ENCODE results near the gene CDH4.
A peak's percentile ranks its signal among the peaks of the same experiment; 100 is the strongest.

The CDH4 gene

GRCh38 chr20:61508301-61509096 lies 256.4 kb downstream of the CDH4 start:
- no peak overlapping the region for H4K91ac ChIP-seq (ENCODE audit: low read depth, low read length, poor library complexity)
- H2BK120ac ChIP-seq (ENCODE audit: low read depth, low read length), result no peak overlapping the region
- peak overlapping the region; percentile 81 for H3K23ac ChIP-seq (ENCODE audit: low read depth, low read length, poor library complexity)
- peak overlapping the region; percentile 60 for H2BK12ac ChIP-seq (ENCODE audit: low read length)
- no peak overlapping the region for H4K8ac ChIP-seq (ENCODE audit: low read depth, low read length)
- no peaks in the 10 kb centered on the region for H3K36me3 ChIP-seq (replicated peaks in 1 of 2; ENCODE audit: control insufficient read depth in 2 of 2, insufficient read depth in 2 of 2, low read length in 2 of 2)
- DNase-seq (ENCODE audit: low spot score), result no peak
- H2BK5ac ChIP-seq (ENCODE audit: low read length), result no peak overlapping the region
- H3K4me2 ChIP-seq (ENCODE audit: insufficient read depth, low read length, poor library complexity, severe bottlenecking), result no peak overlapping the region
- no CpG with 5 or more reads among the region's 13 CpGs for WGBS, 2 donors (ENCODE audit: extremely low coverage in 2 of 2, insufficient read length in 2 of 2, insufficient replicate concordance in 1 of 2)
- H2BK15ac ChIP-seq (ENCODE audit: low read length), result peak overlapping the region; percentile 6
- H3K27me3 ChIP-seq (ENCODE audit: control insufficient read depth in 3 of 3, insufficient read depth in 3 of 3, low read depth in 1 of 3, low read length in 3 of 3), result no peaks in the 10 kb centered on the region
- H3K4me3 ChIP-seq (ENCODE audit: low read length in 2 of 2), result no peak overlapping the region
- no peak overlapping the region for H2AFZ ChIP-seq (ENCODE audit: low read length)
- H3K9ac ChIP-seq (ENCODE audit: low read depth, low read length, poor library complexity), result peak overlapping the region; percentile 27
- H3K4me1 ChIP-seq (ENCODE audit: control insufficient read depth in 2 of 2, insufficient read depth in 1 of 2, low read depth in 1 of 2, low read length in 2 of 2), result peaks cover 4 to 5% of the 10 kb centered on the region in 2 donors
- no peaks in the 10 kb centered on the region for H3K9me3 ChIP-seq (replicated peaks in 1 of 2; ENCODE audit: control insufficient read depth in 2 of 2, insufficient read depth in 1 of 2, low read depth in 1 of 2, low read length in 2 of 2)
- H3K14ac ChIP-seq (ENCODE audit: low read length), result peak overlapping the region; percentile 83
- peaks cover 2% of the 10 kb centered on the region for H3K79me1 ChIP-seq (ENCODE audit: low read depth, low read length)
- H2AK5ac ChIP-seq (ENCODE audit: low read depth, low read length), result peak overlapping the region; percentile 2
- peak overlapping the region; percentile 88 for H3K18ac ChIP-seq (ENCODE audit: low read length)
- no peak overlapping the region for H3K4ac ChIP-seq (ENCODE audit: low read length)
- no peak overlapping the region for H3K27ac ChIP-seq (replicated peaks; ENCODE audit: low read length)

- Histone ChIP-seq H3K4ac (ENCODE audit: low read length) (no peak overlapping the region), H3K4me3 (ENCODE audit: low read length in 2 of 2) (no peak overlapping the region), H3K9me3 (replicated peaks in 1 of 2; ENCODE audit: control insufficient read depth in 2 of 2, insufficient read depth in 1 of 2, low read depth in 1 of 2, low read length in 2 of 2) (no peaks in the 10 kb centered on the region), H3K4me1 (ENCODE audit: control insufficient read depth in 2 of 2, insufficient read depth in 1 of 2, low read depth in 1 of 2, low read length in 2 of 2) (peaks cover 15 to 26% of the 10 kb centered on the region in 2 donors), H2AK5ac (ENCODE audit: low read depth, low read length) (peak overlapping the region; percentile 35), H3K27ac (replicated peaks; ENCODE audit: low read length) (no peak overlapping the region), H2BK120ac (ENCODE audit: low read depth, low read length) (no peak overlapping the region), H3K23ac (ENCODE audit: low read depth, low read length, poor library complexity) (no peak overlapping the region), H2AFZ (ENCODE audit: low read length) (no peak overlapping the region), H3K14ac (ENCODE audit: low read length) (no peak overlapping the region), H2BK5ac (ENCODE audit: low read length) (peak overlapping the region; percentile 41), H2BK15ac (ENCODE audit: low read length) (no peak overlapping the region), H3K27me3 (ENCODE audit: control insufficient read depth in 3 of 3, insufficient read depth in 3 of 3, low read depth in 1 of 3, low read length in 3 of 3) (no peaks in the 10 kb centered on the region), H3K18ac (ENCODE audit: low read length) (peak overlapping the region; percentile 51), H4K91ac (ENCODE audit: low read depth, low read length, poor library complexity) (no peak overlapping the region), H3K79me1 (ENCODE audit: low read depth, low read length) (peaks cover 2% of the 10 kb centered on the region), H3K4me2 (ENCODE audit: insufficient read depth, low read length, poor library complexity, severe bottlenecking) (no peak overlapping the region), H2BK12ac (ENCODE audit: low read length) (peak overlapping the region; percentile 27), H3K9ac (ENCODE audit: low read depth, low read length, poor library complexity) (no peak overlapping the region), H3K36me3 (replicated peaks in 1 of 2; ENCODE audit: control insufficient read depth in 2 of 2, insufficient read depth in 2 of 2, low read length in 2 of 2) (no peaks in the 10 kb centered on the region), H4K8ac (ENCODE audit: low read depth, low read length) (no peak overlapping the region)
- DNase-seq (ENCODE audit: low spot score), result no peak
- no CpG with 5 or more reads among the region's 7 CpGs for WGBS, 2 donors (ENCODE audit: extremely low coverage in 2 of 2, insufficient read length in 2 of 2, insufficient replicate concordance in 1 of 2)
These were observed 258.8 kb downstream of the CDH4 start for GRCh38 chr20:61510778-61511330.

- Histone ChIP-seq H4K8ac (ENCODE audit: low read depth, low read length) (no peak overlapping the region), H2BK120ac (ENCODE audit: low read depth, low read length) (no peak overlapping the region), H3K9me3 (replicated peaks in 1 of 2; ENCODE audit: control insufficient read depth in 2 of 2, insufficient read depth in 1 of 2, low read depth in 1 of 2, low read length in 2 of 2) (no peaks in the 10 kb centered on the region), H3K36me3 (replicated peaks in 1 of 2; ENCODE audit: control insufficient read depth in 2 of 2, insufficient read depth in 2 of 2, low read length in 2 of 2) (no peaks in the 10 kb centered on the region), H3K27me3 (ENCODE audit: control insufficient read depth in 3 of 3, insufficient read depth in 3 of 3, low read depth in 1 of 3, low read length in 3 of 3) (no peaks in the 10 kb centered on the region), H3K4me2 (ENCODE audit: insufficient read depth, low read length, poor library complexity, severe bottlenecking) (no peak overlapping the region), H2BK5ac (ENCODE audit: low read length) (no peak overlapping the region), H3K4ac (ENCODE audit: low read length) (no peak overlapping the region), H3K9ac (ENCODE audit: low read depth, low read length, poor library complexity) (no peak overlapping the region), H2BK15ac (ENCODE audit: low read length) (no peak overlapping the region), H3K18ac (ENCODE audit: low read length) (no peak overlapping the region), H2AK5ac (ENCODE audit: low read depth, low read length) (no peak overlapping the region), H2AFZ (ENCODE audit: low read length) (no peak overlapping the region), H3K4me1 (ENCODE audit: control insufficient read depth in 2 of 2, insufficient read depth in 1 of 2, low read depth in 1 of 2, low read length in 2 of 2) (peaks cover 17 to 34% of the 10 kb centered on the region in 2 donors), H3K4me3 (ENCODE audit: low read length in 2 of 2) (no peak overlapping the region), H3K14ac (ENCODE audit: low read length) (no peak overlapping the region), H3K23ac (ENCODE audit: low read depth, low read length, poor library complexity) (no peak overlapping the region), H3K79me1 (ENCODE audit: low read depth, low read length) (peaks cover 2% of the 10 kb centered on the region), H2BK12ac (ENCODE audit: low read length) (no peak overlapping the region), H3K27ac (replicated peaks; ENCODE audit: low read length) (no peak overlapping the region), H4K91ac (ENCODE audit: low read depth, low read length, poor library complexity) (no peak overlapping the region)
- no CpG with 5 or more reads among the region's 11 CpGs for WGBS, 2 donors (ENCODE audit: extremely low coverage in 2 of 2, insufficient read length in 2 of 2, insufficient replicate concordance in 1 of 2)
- no peak for DNase-seq (ENCODE audit: low spot score)
These were observed 260.4 kb downstream of the CDH4 start for GRCh38 chr20:61512475-61512874.
